HCT116 (cell line): ENCODE measurements around the gene SPG7. TPM values are rescaled to one million over a fixed set of nuclear protein-coding genes. Genes with fewer than 3 reads are reported as not detected.

Experiments used
- ATAC-seq: fragments of 200-7000 bp; cut with Tn5 transposase; 2 replicates; pipeline ENCODE4 v1.9.1; 2020; ENCODE audit warnings: mild to moderate bottlenecking, moderate library complexity
- BruUV-seq: library from RNA; stranded (reverse); fragments of 400-500 nt; replicated peaks from 2 replicates; lab custom pipeline; 2021; lab: Mats Ljungman, UMichigan
- CTCF ChIA-PET: fragments of 300-600 bp; sonication (Branson Sonifier 250); formaldehyde crosslinking; loops from one replicate; lab custom pipeline; 2021; ENCODE audit warnings: antibody characterized with exemption; lab: Charles Lee
- POLR2A ChIA-PET: fragments of 300-600, 350-600 bp; sonication (Branson Sonifier 250); formaldehyde crosslinking; loops from one replicate; lab custom pipeline; 2021; ENCODE audit warnings: antibody characterized with exemption; lab: Charles Lee
- RAD21 ChIA-PET, 2 experiments: fragments of 300-600 bp; sonication (Branson Sonifier 250); formaldehyde crosslinking; loops; one replicate each; lab custom pipeline; 2023; ENCODE audit warnings: low total read pairs in 2 of 2; ENCODE audit not compliant: uncharacterized antibody in 2 of 2, unreplicated experiment in 2 of 2, low non-redundant PET in 1 of 2; lab: Charles Lee
- DNase-seq: peaks from one replicate; pipeline ENCODE4 v3.0.0-alpha.2; 2010; ENCODE audit warnings: low read depth, low spot score
- H2AFZ ChIP-seq: fragments of 200-600 bp; shearing (Covaris generic), sonication (generic); 2 replicates; pipeline ENCODE4 v1.6.1; 2017; ENCODE audit warnings: low read depth, mixed run types, mixed read lengths, antibody characterized with exemption, low read length; ENCODE audit not compliant: poor library complexity, severe bottlenecking
- H3K27ac ChIP-seq: 2 replicates; pipeline ENCODE4 v1.5.1; 2012; ENCODE audit warnings: low read depth, low read length
- H3K27me3 ChIP-seq: fragments of 200-600 bp; sonication (generic); 2 replicates; pipeline ENCODE4 v1.6.1; 2016; ENCODE audit warnings: mixed run types, low read length, mixed read lengths; ENCODE audit not compliant: insufficient read depth
- H3K36me3 ChIP-seq, 2 experiments: fragments of 200-500 bp in 1 of 2; fragments of 200-600 bp in 1 of 2; sonication (Bioruptor generic) in 1 of 2; sonication (generic) in 1 of 2; 2 replicates each; pipeline versions ENCODE4 v1.5.1 to v1.6.1; 2014 to 2016; ENCODE audit warnings: low read length in 2 of 2, inconsistent platforms in 1 of 2, mixed read lengths in 1 of 2, mixed run types in 1 of 2; ENCODE audit not compliant: insufficient read depth in 2 of 2, control insufficient read depth in 1 of 2
- H3K4me1 ChIP-seq, 2 experiments: fragments of 200-600 bp in 1 of 2; sonication (generic) in 1 of 2; 2 replicates each; pipeline versions ENCODE4 v1.5.1 to v1.6.1; 2012 to 2017; ENCODE audit warnings: low read length in 2 of 2, inconsistent platforms in 1 of 2, mild to moderate bottlenecking in 1 of 2, mixed read lengths in 1 of 2, mixed run types in 1 of 2, moderate library complexity in 1 of 2; ENCODE audit not compliant: insufficient read depth in 2 of 2, control insufficient read depth in 1 of 2
- H3K4me2 ChIP-seq: fragments of 200-600 bp; sonication (generic); 2 replicates; pipeline ENCODE4 v1.6.1; 2017; ENCODE audit warnings: mixed run types, low read length, mixed read lengths
- H3K4me3 ChIP-seq, 2 experiments: fragments of 200-600 bp in 1 of 2; sonication (generic) in 1 of 2; replicated peaks in 1 of 2; 2 replicates each; pipeline ENCODE4 v1.5.1; 2011 to 2016; ENCODE audit warnings: low read length in 2 of 2, control low read depth in 1 of 2, low read depth in 1 of 2, mild to moderate bottlenecking in 1 of 2, mixed read lengths in 1 of 2, mixed run types in 1 of 2
- H3K79me2 ChIP-seq: fragments of 200-600 bp; sonication (generic); 2 replicates; pipeline ENCODE4 v1.6.1; 2017; ENCODE audit warnings: mild to moderate bottlenecking, mixed run types, low read length, moderate library complexity, mixed read lengths; ENCODE audit not compliant: insufficient read depth
- H3K9ac ChIP-seq: fragments of 200-600 bp; sonication (generic); 2 replicates; pipeline ENCODE4 v1.6.1; 2016; ENCODE audit warnings: low read length, mixed read lengths
- H3K9me2 ChIP-seq: fragments of 200-600 bp; sonication (generic), shearing (Covaris generic); 2 replicates; pipeline ENCODE4 v1.6.1; 2017; ENCODE audit warnings: mixed run types, mild to moderate bottlenecking, moderate library complexity; ENCODE audit not compliant: insufficient read depth
- H3K9me3 ChIP-seq, 2 experiments: fragments of 200-500 bp in 1 of 2; fragments of 200-600 bp in 1 of 2; sonication (Bioruptor generic) in 1 of 2; sonication (generic) in 1 of 2; 2 replicates each; pipeline ENCODE4 v1.6.1; 2014 to 2017; ENCODE audit warnings: low read length in 2 of 2, mixed read lengths in 2 of 2, inconsistent platforms in 1 of 2, low read depth in 1 of 2, mild to moderate bottlenecking in 1 of 2, mixed run types in 1 of 2, moderate library complexity in 1 of 2; ENCODE audit not compliant: control insufficient read depth in 1 of 2, insufficient read depth in 1 of 2
- H4K20me1 ChIP-seq: fragments of 200-600 bp; sonication (generic), shearing (Covaris generic); 2 replicates; pipeline ENCODE4 v1.6.1; 2017; ENCODE audit warnings: mixed run types, mild to moderate bottlenecking, moderate library complexity; ENCODE audit not compliant: insufficient read depth
- CBX3 ChIP-seq: IDR thresholded peaks from 2 replicates; pipeline ENCODE4 v1.6.1; 2012; ENCODE audit warnings: low read depth
- ELF1 ChIP-seq: IDR thresholded peaks from 2 replicates; pipeline ENCODE4 v1.6.1; 2012; ENCODE audit warnings: low read depth, borderline replicate concordance
- EZH2 ChIP-seq: fragments of 200-600 bp; sonication (generic); IDR thresholded peaks from 2 replicates; pipeline ENCODE4 v1.6.1; 2017; ENCODE audit warnings: antibody characterized with exemption, mixed run types
- EZH2phosphoT487 ChIP-seq: fragments of 200-600 bp; IDR thresholded peaks from 2 replicates; pipeline ENCODE4 v1.6.1; 2018; ENCODE audit warnings: antibody characterized with exemption, borderline replicate concordance
- FOSL1 ChIP-seq: IDR thresholded peaks from 2 replicates; pipeline ENCODE4 v1.6.1; 2012; ENCODE audit warnings: low read depth
- JUND ChIP-seq: IDR thresholded peaks from 2 replicates; pipeline ENCODE4 v1.6.1; 2012
- TCF7L2 ChIP-seq: IDR thresholded peaks from 2 replicates; pipeline ENCODE4 v1.7.0; 2011; ENCODE audit warnings: borderline replicate concordance, inconsistent platforms; ENCODE audit not compliant: insufficient read depth, insufficient read length; ENCODE audit errors: extremely low read depth
- YY1 ChIP-seq: IDR thresholded peaks from 2 replicates; pipeline ENCODE4 v1.6.1; 2011; ENCODE audit warnings: low read length, low read depth, moderate library complexity, mild to moderate bottlenecking; ENCODE audit not compliant: insufficient replicate concordance; ENCODE audit errors: extremely low read depth
- ZFX ChIP-seq: fragments of 450-650 bp; IDR thresholded peaks from 2 replicates; pipeline ENCODE4 v1.6.1; 2017
- intact Hi-C: fragments of 100-400 bp; cut with micrococcal nuclease; formaldehyde crosslinking; loops from 2 replicates; pipeline ENCODE4 v1.10.0; 2022
- total RNA-seq: library from RNA; stranded (reverse); gene quantifications from one replicate; pipeline ENCODE4 v1.2.1, GENCODE V29; 2021; ENCODE audit not compliant: unreplicated experiment
- TF ChIP-seq, protein P1 (sequence below): IDR thresholded peaks from 2 replicates; pipeline ENCODE4 v1.6.1; 2012; ENCODE audit warnings: low read depth
- TF ChIP-seq, protein P2 (sequence below): IDR thresholded peaks from 2 replicates; pipeline ENCODE4 v1.6.1; 2012
- TF ChIP-seq, protein P3 (sequence below): IDR thresholded peaks from 2 replicates; pipeline ENCODE4 v1.6.1; 2012
- TF ChIP-seq, protein P4 (sequence below), 3 experiments: fragments of 200-600 bp in 1 of 3; sonication (generic) in 1 of 3; IDR thresholded peaks in 2 of 3; conservative IDR thresholded peaks in 1 of 3; 2 replicates each; pipeline ENCODE4 v1.5.1; 2012 to 2017; ENCODE audit warnings: low read depth in 2 of 3, low read length in 2 of 3, antibody characterized with exemption in 1 of 3, borderline replicate concordance in 1 of 3, control low read depth in 1 of 3, mild to moderate bottlenecking in 1 of 3, mixed read lengths in 1 of 3, mixed run types in 1 of 3, moderate library complexity in 1 of 3; ENCODE audit not compliant: insufficient read depth in 1 of 3

The SPG7 gene
- total RNA-seq, 1 experiment from 2014 or later, result 116 TPM

DNA sequence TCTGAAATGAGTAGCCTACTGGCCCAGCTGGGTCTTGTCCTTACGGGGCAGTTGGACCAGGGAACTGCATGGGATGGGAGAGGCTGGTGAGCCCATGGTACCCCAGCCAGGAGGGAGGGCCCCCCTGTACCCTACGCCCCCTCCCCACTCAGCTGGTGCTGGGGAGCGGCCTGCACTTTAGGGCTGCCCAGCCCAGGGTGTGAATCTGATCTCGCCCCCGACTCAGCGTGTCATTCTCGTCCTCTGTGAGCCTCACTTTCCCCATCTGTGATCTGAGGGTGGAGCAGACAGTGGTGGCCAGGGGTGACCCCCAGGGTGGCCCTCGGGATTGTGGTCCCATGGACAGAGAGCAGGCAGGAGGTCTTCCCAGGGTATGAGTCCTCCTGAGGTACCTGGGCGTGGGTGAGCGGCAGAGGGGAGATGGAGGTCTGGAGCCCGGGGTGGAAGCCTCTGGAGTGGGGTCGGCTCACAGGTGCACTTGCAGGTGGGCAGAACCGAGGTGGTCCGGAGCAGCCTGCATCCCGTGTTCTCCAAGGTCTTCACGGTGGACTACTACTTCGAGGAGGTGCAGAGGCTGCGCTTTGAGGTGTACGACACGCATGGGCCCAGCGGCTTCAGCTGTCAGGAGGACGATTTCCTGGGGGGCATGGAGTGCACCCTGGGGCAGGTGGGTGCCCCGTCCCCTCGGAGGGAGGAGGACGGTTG is 69.0 kb downstream of the SPG7 start (continued):
- TF ChIP-seq TCF7L2 (no peak), YY1 (no peak)
- TF ChIP-seq, all 23 proteins: peak for 0

DNA sequence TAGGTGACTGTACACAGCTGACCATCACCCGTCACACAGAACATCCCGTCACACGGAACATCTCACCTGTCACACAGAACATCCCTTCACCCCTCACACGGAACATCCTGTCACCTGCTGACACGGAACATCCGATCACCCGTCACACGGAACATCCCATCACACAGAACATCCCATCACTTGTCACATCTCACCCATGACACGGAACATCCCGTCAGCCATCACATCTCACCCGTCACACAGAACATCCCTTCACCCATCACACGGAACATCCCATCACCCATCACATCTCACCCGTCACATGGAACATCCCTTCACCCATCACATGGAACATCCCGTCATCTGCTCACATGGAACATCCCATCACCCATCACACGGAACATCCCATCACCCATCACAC is 71.1 kb downstream of the SPG7 start:
- no peak overlapping the region for H2AFZ ChIP-seq
- no peak overlapping the region for H3K27ac ChIP-seq
- CTCF ChIA-PET, result interaction anchor here (1.3 kb wide), 1 partner anchor 14 kb away, joined by 4 read pairs; no protein-coding TSS in a partner anchor
- TF ChIP-seq EZH2 (no peak), ZFX (no peak), ELF1 (no peak), EZH2phosphoT487 (no peak), JUND (no peak), CBX3 (no peak), YY1 (no peak), TCF7L2 (no peak), FOSL1 (no peak)
- TF ChIP-seq, protein P1, sequence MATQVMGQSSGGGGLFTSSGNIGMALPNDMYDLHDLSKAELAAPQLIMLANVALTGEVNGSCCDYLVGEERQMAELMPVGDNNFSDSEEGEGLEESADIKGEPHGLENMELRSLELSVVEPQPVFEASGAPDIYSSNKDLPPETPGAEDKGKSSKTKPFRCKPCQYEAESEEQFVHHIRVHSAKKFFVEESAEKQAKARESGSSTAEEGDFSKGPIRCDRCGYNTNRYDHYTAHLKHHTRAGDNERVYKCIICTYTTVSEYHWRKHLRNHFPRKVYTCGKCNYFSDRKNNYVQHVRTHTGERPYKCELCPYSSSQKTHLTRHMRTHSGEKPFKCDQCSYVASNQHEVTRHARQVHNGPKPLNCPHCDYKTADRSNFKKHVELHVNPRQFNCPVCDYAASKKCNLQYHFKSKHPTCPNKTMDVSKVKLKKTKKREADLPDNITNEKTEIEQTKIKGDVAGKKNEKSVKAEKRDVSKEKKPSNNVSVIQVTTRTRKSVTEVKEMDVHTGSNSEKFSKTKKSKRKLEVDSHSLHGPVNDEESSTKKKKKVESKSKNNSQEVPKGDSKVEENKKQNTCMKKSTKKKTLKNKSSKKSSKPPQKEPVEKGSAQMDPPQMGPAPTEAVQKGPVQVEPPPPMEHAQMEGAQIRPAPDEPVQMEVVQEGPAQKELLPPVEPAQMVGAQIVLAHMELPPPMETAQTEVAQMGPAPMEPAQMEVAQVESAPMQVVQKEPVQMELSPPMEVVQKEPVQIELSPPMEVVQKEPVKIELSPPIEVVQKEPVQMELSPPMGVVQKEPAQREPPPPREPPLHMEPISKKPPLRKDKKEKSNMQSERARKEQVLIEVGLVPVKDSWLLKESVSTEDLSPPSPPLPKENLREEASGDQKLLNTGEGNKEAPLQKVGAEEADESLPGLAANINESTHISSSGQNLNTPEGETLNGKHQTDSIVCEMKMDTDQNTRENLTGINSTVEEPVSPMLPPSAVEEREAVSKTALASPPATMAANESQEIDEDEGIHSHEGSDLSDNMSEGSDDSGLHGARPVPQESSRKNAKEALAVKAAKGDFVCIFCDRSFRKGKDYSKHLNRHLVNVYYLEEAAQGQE, result no peak
- TF ChIP-seq, protein P2, sequence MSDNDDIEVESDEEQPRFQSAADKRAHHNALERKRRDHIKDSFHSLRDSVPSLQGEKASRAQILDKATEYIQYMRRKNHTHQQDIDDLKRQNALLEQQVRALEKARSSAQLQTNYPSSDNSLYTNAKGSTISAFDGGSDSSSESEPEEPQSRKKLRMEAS, result no peak
- TF ChIP-seq, protein P3, sequence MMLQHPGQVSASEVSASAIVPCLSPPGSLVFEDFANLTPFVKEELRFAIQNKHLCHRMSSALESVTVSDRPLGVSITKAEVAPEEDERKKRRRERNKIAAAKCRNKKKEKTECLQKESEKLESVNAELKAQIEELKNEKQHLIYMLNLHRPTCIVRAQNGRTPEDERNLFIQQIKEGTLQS, result no peak
- TF ChIP-seq, protein P4, sequence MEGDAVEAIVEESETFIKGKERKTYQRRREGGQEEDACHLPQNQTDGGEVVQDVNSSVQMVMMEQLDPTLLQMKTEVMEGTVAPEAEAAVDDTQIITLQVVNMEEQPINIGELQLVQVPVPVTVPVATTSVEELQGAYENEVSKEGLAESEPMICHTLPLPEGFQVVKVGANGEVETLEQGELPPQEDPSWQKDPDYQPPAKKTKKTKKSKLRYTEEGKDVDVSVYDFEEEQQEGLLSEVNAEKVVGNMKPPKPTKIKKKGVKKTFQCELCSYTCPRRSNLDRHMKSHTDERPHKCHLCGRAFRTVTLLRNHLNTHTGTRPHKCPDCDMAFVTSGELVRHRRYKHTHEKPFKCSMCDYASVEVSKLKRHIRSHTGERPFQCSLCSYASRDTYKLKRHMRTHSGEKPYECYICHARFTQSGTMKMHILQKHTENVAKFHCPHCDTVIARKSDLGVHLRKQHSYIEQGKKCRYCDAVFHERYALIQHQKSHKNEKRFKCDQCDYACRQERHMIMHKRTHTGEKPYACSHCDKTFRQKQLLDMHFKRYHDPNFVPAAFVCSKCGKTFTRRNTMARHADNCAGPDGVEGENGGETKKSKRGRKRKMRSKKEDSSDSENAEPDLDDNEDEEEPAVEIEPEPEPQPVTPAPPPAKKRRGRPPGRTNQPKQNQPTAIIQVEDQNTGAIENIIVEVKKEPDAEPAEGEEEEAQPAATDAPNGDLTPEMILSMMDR (IDR thresholded peaks at IDR 0.05 in 2 of 3, conservative IDR thresholded peaks at IDR 0.05 in 1 of 3; ENCODE audit: borderline replicate concordance in 1 of 3, insufficient read depth in 1 of 3, low read depth in 2 of 3, low read length in 2 of 3), result no peak
- TF ChIP-seq, all 23 proteins: peak for 0
- TSS peak; percentile 20 for BruUV-seq
- DNase-seq, result no peak
- Histone ChIP-seq H3K27me3 (no peaks in the 10 kb centered on the region), H3K4me1 (peaks cover 16 to 47% of the 10 kb centered on the region in 2 experiments), H3K4me2 (no peak overlapping the region), H3K9me3 (peaks cover 0 to 4% of the 10 kb centered on the region in 2 experiments; a peak in 1 of 4 replicates), H4K20me1 (no peaks in the 10 kb centered on the region; the same call in 1 of the 2 replicates), H3K36me3 (peaks cover 22 to 65% of the 10 kb centered on the region in 2 experiments; a peak in 3 of 4 replicates), H3K9me2 (no peaks in the 10 kb centered on the region), H3K79me2 (peaks cover 59% of the 10 kb centered on the region), H3K4me3 (no peak overlapping the region), H3K9ac (no peak overlapping the region)
- no peak for ATAC-seq
- ChIA-PET POLR2A (no interaction called here), RAD21 (no interaction called here)
- intact Hi-C loops, result no loop called here
